HCT116 (cell line): Measurements from ENCODE around the gene RAB19. TPM values are rescaled to one million over a fixed set of nuclear protein-coding genes. Genes with fewer than 3 reads are reported as not detected.

ENCODE experiments used
- ATAC-seq: fragments of 200-7000 bp; cut with Tn5 transposase; 2 replicates; pipeline ENCODE4 v1.9.1; 2020; ENCODE audit warnings: mild to moderate bottlenecking, moderate library complexity
- BruUV-seq: library from RNA; stranded (reverse); fragments of 400-500 nt; replicated peaks from 2 replicates; lab custom pipeline; 2021; lab: Mats Ljungman, UMichigan
- CTCF ChIA-PET: fragments of 300-600 bp; sonication (Branson Sonifier 250); formaldehyde crosslinking; loops from one replicate; lab custom pipeline; 2021; ENCODE audit warnings: antibody characterized with exemption; lab: Charles Lee
- POLR2A ChIA-PET: fragments of 300-600, 350-600 bp; sonication (Branson Sonifier 250); formaldehyde crosslinking; loops from one replicate; lab custom pipeline; 2021; ENCODE audit warnings: antibody characterized with exemption; lab: Charles Lee
- RAD21 ChIA-PET, 2 experiments: fragments of 300-600 bp; sonication (Branson Sonifier 250); formaldehyde crosslinking; loops; one replicate each; lab custom pipeline; 2023; ENCODE audit warnings: low total read pairs in 2 of 2; ENCODE audit not compliant: uncharacterized antibody in 2 of 2, unreplicated experiment in 2 of 2, low non-redundant PET in 1 of 2; lab: Charles Lee
- DNase-seq: peaks from one replicate; pipeline ENCODE4 v3.0.0-alpha.2; 2010; ENCODE audit warnings: low read depth, low spot score
- H2AFZ ChIP-seq: fragments of 200-600 bp; shearing (Covaris generic), sonication (generic); 2 replicates; pipeline ENCODE4 v1.6.1; 2017; ENCODE audit warnings: low read depth, mixed run types, mixed read lengths, antibody characterized with exemption, low read length; ENCODE audit not compliant: poor library complexity, severe bottlenecking
- H3K27ac ChIP-seq: 2 replicates; pipeline ENCODE4 v1.5.1; 2012; ENCODE audit warnings: low read depth, low read length
- H3K27me3 ChIP-seq: fragments of 200-600 bp; sonication (generic); 2 replicates; pipeline ENCODE4 v1.6.1; 2016; ENCODE audit warnings: mixed run types, low read length, mixed read lengths; ENCODE audit not compliant: insufficient read depth
- H3K36me3 ChIP-seq, 2 experiments: fragments of 200-500 bp in 1 of 2; fragments of 200-600 bp in 1 of 2; sonication (Bioruptor generic) in 1 of 2; sonication (generic) in 1 of 2; 2 replicates each; pipeline versions ENCODE4 v1.5.1 to v1.6.1; 2014 to 2016; ENCODE audit warnings: low read length in 2 of 2, inconsistent platforms in 1 of 2, mixed read lengths in 1 of 2, mixed run types in 1 of 2; ENCODE audit not compliant: insufficient read depth in 2 of 2, control insufficient read depth in 1 of 2
- H3K4me1 ChIP-seq, 2 experiments: fragments of 200-600 bp in 1 of 2; sonication (generic) in 1 of 2; 2 replicates each; pipeline versions ENCODE4 v1.5.1 to v1.6.1; 2012 to 2017; ENCODE audit warnings: low read length in 2 of 2, inconsistent platforms in 1 of 2, mild to moderate bottlenecking in 1 of 2, mixed read lengths in 1 of 2, mixed run types in 1 of 2, moderate library complexity in 1 of 2; ENCODE audit not compliant: insufficient read depth in 2 of 2, control insufficient read depth in 1 of 2
- H3K4me2 ChIP-seq: fragments of 200-600 bp; sonication (generic); 2 replicates; pipeline ENCODE4 v1.6.1; 2017; ENCODE audit warnings: mixed run types, low read length, mixed read lengths
- H3K4me3 ChIP-seq, 2 experiments: fragments of 200-600 bp in 1 of 2; sonication (generic) in 1 of 2; replicated peaks in 1 of 2; 2 replicates each; pipeline ENCODE4 v1.5.1; 2011 to 2016; ENCODE audit warnings: low read length in 2 of 2, control low read depth in 1 of 2, low read depth in 1 of 2, mild to moderate bottlenecking in 1 of 2, mixed read lengths in 1 of 2, mixed run types in 1 of 2
- H3K79me2 ChIP-seq: fragments of 200-600 bp; sonication (generic); 2 replicates; pipeline ENCODE4 v1.6.1; 2017; ENCODE audit warnings: mild to moderate bottlenecking, mixed run types, low read length, moderate library complexity, mixed read lengths; ENCODE audit not compliant: insufficient read depth
- H3K9ac ChIP-seq: fragments of 200-600 bp; sonication (generic); 2 replicates; pipeline ENCODE4 v1.6.1; 2016; ENCODE audit warnings: low read length, mixed read lengths
- H3K9me2 ChIP-seq: fragments of 200-600 bp; sonication (generic), shearing (Covaris generic); 2 replicates; pipeline ENCODE4 v1.6.1; 2017; ENCODE audit warnings: mixed run types, mild to moderate bottlenecking, moderate library complexity; ENCODE audit not compliant: insufficient read depth
- H3K9me3 ChIP-seq, 2 experiments: fragments of 200-500 bp in 1 of 2; fragments of 200-600 bp in 1 of 2; sonication (Bioruptor generic) in 1 of 2; sonication (generic) in 1 of 2; 2 replicates each; pipeline ENCODE4 v1.6.1; 2014 to 2017; ENCODE audit warnings: low read length in 2 of 2, mixed read lengths in 2 of 2, inconsistent platforms in 1 of 2, low read depth in 1 of 2, mild to moderate bottlenecking in 1 of 2, mixed run types in 1 of 2, moderate library complexity in 1 of 2; ENCODE audit not compliant: control insufficient read depth in 1 of 2, insufficient read depth in 1 of 2
- H4K20me1 ChIP-seq: fragments of 200-600 bp; sonication (generic), shearing (Covaris generic); 2 replicates; pipeline ENCODE4 v1.6.1; 2017; ENCODE audit warnings: mixed run types, mild to moderate bottlenecking, moderate library complexity; ENCODE audit not compliant: insufficient read depth
- CBX3 ChIP-seq: IDR thresholded peaks from 2 replicates; pipeline ENCODE4 v1.6.1; 2012; ENCODE audit warnings: low read depth
- CEBPB ChIP-seq: IDR thresholded peaks from 2 replicates; pipeline ENCODE4 v1.6.1; 2012; ENCODE audit warnings: low read depth
- EGR1 ChIP-seq: IDR thresholded peaks from 2 replicates; pipeline ENCODE4 v1.6.1; 2012; ENCODE audit warnings: low read depth
- EZH2phosphoT487 ChIP-seq: fragments of 200-600 bp; IDR thresholded peaks from 2 replicates; pipeline ENCODE4 v1.6.1; 2018; ENCODE audit warnings: antibody characterized with exemption, borderline replicate concordance
- JUND ChIP-seq: IDR thresholded peaks from 2 replicates; pipeline ENCODE4 v1.6.1; 2012
- POLR2A ChIP-seq: IDR thresholded peaks from 2 replicates; pipeline ENCODE4 v1.7.0; 2011; ENCODE audit warnings: borderline replicate concordance; ENCODE audit not compliant: insufficient read depth, insufficient read length; ENCODE audit errors: extremely low read depth
- RAD21 ChIP-seq: IDR thresholded peaks from 2 replicates; pipeline ENCODE4 v1.6.1; 2012; ENCODE audit warnings: low read depth, mild to moderate bottlenecking
- SIN3A ChIP-seq: IDR thresholded peaks from 2 replicates; pipeline ENCODE4 v1.6.1; 2012; ENCODE audit warnings: low read depth
- SP1 ChIP-seq: IDR thresholded peaks from 2 replicates; pipeline ENCODE4 v1.6.1; 2012; ENCODE audit warnings: low read depth
- ZFX ChIP-seq: fragments of 450-650 bp; IDR thresholded peaks from 2 replicates; pipeline ENCODE4 v1.6.1; 2017
- intact Hi-C: fragments of 100-400 bp; cut with micrococcal nuclease; formaldehyde crosslinking; loops from 2 replicates; pipeline ENCODE4 v1.10.0; 2022
- total RNA-seq: library from RNA; stranded (reverse); gene quantifications from one replicate; pipeline ENCODE4 v1.2.1, GENCODE V29; 2021; ENCODE audit not compliant: unreplicated experiment
- TF ChIP-seq, protein P1 (sequence below): IDR thresholded peaks from 2 replicates; pipeline ENCODE4 v1.6.1; 2011; ENCODE audit warnings: mild to moderate bottlenecking, low read length, moderate library complexity; ENCODE audit not compliant: insufficient replicate concordance; ENCODE audit errors: extremely low read depth
- TF ChIP-seq, protein P2 (sequence below): IDR thresholded peaks from 2 replicates; pipeline ENCODE4 v1.6.1; 2012

Gene RAB19
- total RNA-seq, 1 experiment from 2014 or later: 2.6 TPM

DNA sequence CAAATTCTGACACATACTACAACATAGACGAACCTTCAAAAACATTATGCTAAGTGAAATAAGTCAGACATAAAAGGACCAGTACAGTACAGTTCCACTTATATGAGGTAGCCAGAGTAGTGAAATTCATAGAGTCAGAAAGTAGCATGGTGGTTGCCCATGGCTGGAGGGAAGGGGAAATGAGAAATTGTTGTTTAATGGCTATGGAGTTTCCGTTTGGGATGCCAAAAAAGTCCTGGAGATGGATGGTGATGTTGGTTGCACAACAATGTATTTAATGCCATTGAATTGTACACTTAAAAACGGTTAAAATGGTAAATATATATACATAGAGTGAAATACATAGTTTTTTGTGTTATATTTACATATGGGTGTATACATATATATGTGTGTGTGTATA is 3.5 kb upstream of the RAB19 start:
- POLR2A ChIA-PET: no interaction called here

More for the DNA sequence above, 3.5 kb upstream of the RAB19 start:
- intact Hi-C loops: loop anchor here (5.0 kb wide), 1 partner anchor 223 kb away; the partner anchor contains the start of gene KDM7A
- RAD21 ChIA-PET: no interaction called here
- H3K79me2 ChIP-seq: peaks cover 28% of the 10 kb centered on the region
- peaks cover 19 to 37% of the 10 kb centered on the region in 2 experiments for H3K4me1 ChIP-seq
- H3K4me2 ChIP-seq: no peak overlapping the region
- CTCF ChIA-PET: no interaction called here
- no peaks in the 10 kb centered on the region for H3K9me2 ChIP-seq
- no peak overlapping the region for H3K27ac ChIP-seq
- H4K20me1 ChIP-seq: no peaks in the 10 kb centered on the region
- ATAC-seq (no peak), DNase-seq (no peak)
- TF ChIP-seq JUND (no peak), EGR1 (no peak), SP1 (no peak), CEBPB (no peak), ZFX (no peak), POLR2A (no peak), SIN3A (no peak), EZH2phosphoT487 (no peak), RAD21 (no peak), CBX3 (no peak)
- TF ChIP-seq, protein P1, sequence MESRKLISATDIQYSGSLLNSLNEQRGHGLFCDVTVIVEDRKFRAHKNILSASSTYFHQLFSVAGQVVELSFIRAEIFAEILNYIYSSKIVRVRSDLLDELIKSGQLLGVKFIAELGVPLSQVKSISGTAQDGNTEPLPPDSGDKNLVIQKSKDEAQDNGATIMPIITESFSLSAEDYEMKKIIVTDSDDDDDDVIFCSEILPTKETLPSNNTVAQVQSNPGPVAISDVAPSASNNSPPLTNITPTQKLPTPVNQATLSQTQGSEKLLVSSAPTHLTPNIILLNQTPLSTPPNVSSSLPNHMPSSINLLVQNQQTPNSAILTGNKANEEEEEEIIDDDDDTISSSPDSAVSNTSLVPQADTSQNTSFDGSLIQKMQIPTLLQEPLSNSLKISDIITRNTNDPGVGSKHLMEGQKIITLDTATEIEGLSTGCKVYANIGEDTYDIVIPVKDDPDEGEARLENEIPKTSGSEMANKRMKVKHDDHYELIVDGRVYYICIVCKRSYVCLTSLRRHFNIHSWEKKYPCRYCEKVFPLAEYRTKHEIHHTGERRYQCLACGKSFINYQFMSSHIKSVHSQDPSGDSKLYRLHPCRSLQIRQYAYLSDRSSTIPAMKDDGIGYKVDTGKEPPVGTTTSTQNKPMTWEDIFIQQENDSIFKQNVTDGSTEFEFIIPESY: no peak
- TF ChIP-seq, protein P2, sequence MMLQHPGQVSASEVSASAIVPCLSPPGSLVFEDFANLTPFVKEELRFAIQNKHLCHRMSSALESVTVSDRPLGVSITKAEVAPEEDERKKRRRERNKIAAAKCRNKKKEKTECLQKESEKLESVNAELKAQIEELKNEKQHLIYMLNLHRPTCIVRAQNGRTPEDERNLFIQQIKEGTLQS: no peak
- TF ChIP-seq, all 23 proteins: peak for 0
- H3K36me3 ChIP-seq: no peaks in the 10 kb centered on the region; a peak in 1 of 4 replicates
- H3K9me3 ChIP-seq: no peaks in the 10 kb centered on the region
- no peaks in the 10 kb centered on the region for H3K27me3 ChIP-seq
- H3K9ac ChIP-seq: no peak overlapping the region
- H3K4me3 ChIP-seq: no peak overlapping the region
- BruUV-seq: no TSS peak
- H2AFZ ChIP-seq: no peak overlapping the region
